Activated gamma-delta T cell treated with anti-CD3 and anti-CD28 coated beads, Interleukin-2, amount 50 U/mL, for 16 hours (primary cell): ENCODE results near the gene PGLYRP3.

Experiments
- DNase-seq: peaks from one replicate; pipeline ENCODE4 v3.0.0-alpha.2; 2020; ENCODE audit warnings: low read depth

PGLYRP3 gene

DNA sequence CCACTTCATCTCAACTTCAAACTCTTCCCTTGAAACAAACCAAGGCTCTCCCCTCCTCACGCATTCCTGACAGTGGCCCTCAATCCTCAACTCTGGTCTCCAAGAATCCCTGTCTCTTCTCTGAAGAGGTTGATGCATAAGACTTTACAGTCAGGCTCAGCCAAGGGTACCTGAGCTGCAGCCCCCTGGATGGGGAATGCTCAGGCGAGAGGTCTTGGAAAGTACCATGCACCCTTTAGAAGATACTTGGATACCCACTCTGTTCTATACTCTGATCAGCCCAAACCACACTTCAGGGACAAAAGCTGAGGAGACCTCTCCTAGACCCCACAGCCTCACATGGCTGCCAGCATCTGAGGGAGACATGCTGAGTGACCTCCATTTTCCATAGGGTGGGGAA lies 536 bp upstream of the PGLYRP3 start:
- DNase-seq = no peak

DNA sequence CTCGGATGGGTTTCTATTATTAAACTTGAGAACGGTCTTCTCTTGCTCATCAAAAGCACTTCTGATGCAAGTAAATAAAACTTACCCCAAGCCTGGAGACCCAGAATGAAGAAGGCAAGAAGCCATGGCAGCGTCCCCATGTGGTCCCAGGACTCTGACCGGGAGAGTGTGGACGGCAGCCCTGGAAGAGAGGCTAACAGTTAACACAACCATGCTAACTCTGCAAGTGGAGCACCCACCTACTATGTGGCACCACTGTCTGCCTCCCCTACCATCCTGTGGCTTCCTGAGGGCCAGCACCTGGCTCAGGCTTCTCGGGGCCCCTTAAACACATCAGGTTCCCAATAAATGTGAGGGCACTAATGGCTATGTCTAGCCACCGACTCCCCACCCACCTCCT lies 2.2 kb downstream of the PGLYRP3 start:
- DNase-seq = no peak

GRCh38 chr1:153309441-153309840 lies 3.3 kb downstream of the PGLYRP3 start:
- no peak for DNase-seq

GRCh38 chr1:153308540-153308939 lies 4.2 kb downstream of the PGLYRP3 start:
- no peak for DNase-seq

DNA sequence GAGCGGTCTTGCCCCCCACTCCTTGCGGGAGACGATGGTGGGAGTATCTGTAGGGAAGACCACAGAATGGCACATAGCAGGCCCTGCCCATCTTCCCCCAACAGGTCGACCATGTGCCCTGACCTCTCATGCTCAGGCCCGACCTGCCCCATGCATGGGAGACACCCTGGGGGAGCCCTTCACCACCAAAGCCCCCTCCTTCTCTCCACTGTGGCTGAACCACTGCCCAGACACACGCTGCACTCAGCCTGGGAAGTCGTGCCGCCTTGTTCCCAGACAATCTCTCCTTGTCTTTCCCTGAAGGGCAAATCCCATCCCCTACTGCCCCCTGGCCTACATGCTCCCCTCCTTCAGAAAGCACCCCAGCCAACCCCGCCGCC lies 5.5 kb downstream of the PGLYRP3 start:
- no peak for DNase-seq

- DNase-seq = no peak
Measured at GRCh38 chr1:153306303-153307220, 6.2 kb downstream of the PGLYRP3 start.

- DNase-seq = no peak
Measured at GRCh38 chr1:153305682-153306081, 7.1 kb downstream of the PGLYRP3 start.

DNA sequence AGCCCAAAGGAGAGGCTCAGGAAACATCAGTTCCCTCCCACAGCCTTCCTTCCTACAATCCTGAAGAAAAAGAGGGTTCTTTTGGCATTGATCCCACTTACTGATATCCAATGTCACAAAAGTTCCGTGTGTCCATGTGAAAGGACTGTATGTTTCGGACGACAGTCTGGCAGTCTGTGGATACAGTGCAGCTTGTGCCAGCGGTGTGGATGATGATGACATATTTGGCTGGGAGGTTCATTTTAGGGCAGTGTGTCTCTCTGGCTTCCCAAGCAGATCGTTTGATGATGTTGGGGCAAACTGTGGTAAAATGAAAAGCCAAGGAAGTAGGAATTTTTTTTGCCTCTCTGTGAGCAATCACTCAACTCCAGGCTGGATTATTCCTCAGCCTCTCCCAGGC lies 10.4 kb downstream of the PGLYRP3 start:
- DNase-seq = no peak

DNA sequence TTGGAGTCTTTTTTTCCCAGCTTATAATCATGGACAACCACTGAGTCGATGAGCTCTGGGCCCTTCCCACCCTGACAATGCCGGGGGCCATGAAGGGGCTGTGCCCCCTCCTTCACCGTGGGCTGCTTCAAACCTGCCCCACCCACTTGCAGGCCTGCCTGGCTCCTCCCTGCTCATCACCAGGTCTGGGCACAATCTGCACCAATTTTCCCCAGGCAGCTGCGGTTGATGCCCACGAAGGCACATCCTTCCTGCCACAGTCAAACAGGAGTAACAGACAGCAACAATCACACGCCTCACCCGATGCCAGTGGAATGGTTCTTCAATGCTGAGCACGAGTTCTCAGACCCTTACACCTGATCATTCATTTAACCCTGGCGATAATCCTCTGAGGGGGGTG lies 18.9 kb downstream of the PGLYRP3 start:
- no peak for DNase-seq

DNA sequence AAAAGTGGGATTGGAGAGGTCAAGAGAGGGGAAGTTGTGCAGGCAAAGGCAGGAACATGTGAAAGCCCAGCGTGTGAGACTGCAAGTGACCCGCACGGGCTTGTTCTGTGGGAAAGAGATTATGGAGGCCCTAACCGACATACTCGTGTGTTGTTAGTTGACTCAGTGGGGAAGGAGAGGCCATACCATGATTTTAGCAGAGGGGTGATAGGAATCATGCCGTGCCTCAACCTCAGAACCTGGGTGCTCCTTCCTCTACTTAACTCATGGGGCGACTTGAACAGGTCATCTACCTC lies 19.3 kb downstream of the PGLYRP3 start:
- DNase-seq = no peak

GRCh38 chr1:153292740-153293479 lies 19.8 kb downstream of the PGLYRP3 start:
- no peak for DNase-seq

GRCh38 chr1:153292185-153292584 lies 20.6 kb downstream of the PGLYRP3 start:
- DNase-seq = no peak

DNA sequence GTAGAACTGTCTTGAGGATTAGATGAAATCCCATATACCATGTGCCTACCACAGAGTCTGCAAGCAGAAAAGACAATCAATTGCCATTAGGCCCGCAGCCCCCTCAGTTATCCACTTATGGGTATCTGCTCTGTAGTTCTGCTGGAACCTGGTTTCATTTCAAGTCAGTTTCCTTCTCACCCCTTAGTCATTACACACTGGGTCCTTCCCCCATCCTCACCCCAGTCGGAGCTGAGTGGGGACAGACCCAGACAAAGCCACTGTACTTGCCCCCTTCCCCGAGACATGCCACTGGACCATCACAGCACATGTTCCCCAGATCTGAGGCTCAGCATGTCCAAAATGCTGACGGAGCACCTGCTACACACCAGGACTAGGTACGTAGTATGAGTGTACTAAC lies 21.2 kb downstream of the PGLYRP3 start:
- DNase-seq = no peak

GRCh38 chr1:153288634-153289275 lies 24.0 kb downstream of the PGLYRP3 start:
- no peak for DNase-seq

DNA sequence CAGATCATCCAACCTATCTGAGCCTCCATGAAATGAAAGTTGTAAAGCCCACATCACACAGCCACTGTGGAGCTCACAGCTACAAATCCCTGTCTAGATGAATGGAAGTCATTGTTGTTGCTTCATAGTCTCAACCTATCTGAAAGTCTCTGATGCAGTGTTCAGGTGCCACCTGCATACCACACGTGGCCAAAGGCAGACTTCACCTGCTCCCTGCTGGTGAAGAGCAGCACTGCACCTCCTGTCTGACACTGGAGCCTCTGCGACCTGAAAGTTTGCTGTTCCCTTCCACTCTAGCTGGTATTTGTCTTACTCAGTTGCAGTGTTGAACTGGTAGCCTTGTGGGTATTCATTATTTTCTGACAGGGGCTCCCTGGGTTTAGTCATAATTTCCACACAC lies 34.9 kb downstream of the PGLYRP3 start:
- DNase-seq = no peak

DNA sequence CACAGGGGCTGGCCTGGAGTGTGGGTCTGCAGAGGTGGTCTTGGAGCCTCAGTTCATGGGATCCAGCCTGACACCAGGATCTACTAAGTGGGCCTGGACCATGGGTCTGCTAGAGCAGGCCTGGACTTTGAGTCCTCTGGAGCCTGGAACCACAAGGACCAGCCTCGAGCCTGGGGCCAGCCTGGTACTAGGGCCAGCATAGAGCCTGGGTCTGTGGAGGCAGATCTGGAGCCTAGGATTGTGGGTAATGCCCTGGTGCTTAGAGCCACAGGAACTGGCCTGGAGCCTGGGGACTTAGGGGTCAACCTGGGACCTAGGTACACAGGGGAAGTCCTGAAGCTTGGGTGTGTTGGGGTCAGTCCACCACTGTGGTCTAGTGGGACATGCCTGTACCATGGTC lies 40.6 kb downstream of the PGLYRP3 start:
- no peak for DNase-seq

DNA sequence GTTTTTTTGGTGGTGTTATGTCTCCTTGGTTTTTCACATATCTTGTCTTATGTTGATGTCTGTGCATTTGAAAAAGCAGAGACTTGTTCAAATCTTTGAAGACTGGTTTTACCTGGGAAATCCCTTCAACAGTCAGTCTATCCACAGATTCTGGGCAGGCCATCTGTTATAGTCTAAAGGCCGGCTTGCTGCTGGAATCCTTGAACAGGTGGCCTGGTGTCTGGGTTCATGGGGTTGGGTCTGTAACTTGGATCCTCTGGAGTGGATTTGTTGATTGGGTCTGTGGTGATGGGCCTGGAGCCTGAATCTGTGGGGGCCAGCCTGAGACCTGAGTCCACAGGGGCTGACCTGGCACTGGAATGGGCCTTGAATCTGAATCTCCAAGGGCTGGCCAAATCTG lies 41.0 kb downstream of the PGLYRP3 start:
- DNase-seq = no peak

DNA sequence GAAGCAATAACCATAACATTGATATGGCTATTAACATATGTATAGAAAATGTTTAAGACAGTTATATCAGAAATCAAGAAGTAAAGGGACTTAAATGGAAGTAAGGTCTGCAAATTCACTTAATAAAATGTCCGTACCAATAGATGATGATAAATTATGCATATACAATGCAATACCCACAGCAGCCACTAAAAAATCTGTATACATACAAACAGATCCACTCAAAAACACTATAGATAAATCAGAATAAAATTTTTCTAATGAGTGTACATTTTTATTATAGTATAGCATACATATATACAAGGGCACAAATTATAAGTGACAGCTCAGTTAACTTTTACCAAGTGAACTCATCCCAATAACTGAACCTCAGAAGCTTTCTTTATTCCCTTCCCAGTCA lies 47.3 kb downstream of the PGLYRP3 start:
- DNase-seq = no peak

- DNase-seq = no peak
Measured at GRCh38 chr1:153262462-153263157, 50.1 kb downstream of the PGLYRP3 start.

- no peak for DNase-seq
Measured at GRCh38 chr1:153262070-153262366, 50.7 kb downstream of the PGLYRP3 start.

DNA sequence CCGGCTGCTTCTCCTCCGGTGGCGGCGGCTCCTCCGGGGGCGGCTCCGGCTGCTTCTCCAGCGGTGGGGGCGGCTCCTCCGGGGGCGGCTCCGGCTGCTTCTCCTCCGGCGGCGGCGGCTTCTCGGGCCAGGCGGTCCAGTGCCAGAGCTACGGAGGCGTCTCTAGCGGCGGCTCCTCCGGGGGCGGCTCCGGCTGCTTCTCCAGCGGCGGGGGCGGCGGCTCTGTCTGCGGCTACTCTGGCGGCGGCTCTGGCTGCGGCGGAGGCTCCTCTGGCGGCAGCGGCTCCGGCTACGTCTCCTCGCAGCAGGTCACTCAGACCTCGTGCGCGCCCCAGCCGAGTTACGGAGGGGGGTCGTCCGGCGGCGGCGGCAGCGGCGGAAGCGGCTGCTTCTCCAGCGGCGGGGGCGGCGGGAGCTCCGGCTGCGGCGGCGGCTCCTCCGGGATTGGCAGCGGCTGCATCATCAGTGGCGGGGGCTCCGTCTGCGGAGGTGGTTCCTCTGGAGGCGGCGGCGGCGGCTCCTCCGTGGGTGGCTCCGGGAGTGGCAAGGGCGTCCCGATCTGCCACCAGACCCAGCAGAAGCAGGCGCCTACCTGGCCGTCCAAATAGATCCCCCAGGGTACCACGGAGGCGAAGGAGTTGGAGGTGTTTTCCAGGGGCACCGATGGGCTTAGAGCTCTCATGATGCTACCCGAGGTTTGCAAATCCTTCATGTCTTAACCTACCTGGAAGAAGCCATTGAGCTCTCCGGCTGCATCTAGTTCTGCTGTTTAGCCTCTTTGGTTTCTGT lies 51.3 kb downstream of the PGLYRP3 start:
- no peak for DNase-seq
